ENCODE measurements around the gene KIAA2012. TPM values are rescaled to one million over a fixed set of nuclear protein-coding genes. Genes with fewer than 3 reads are reported as not detected.

The KIAA2012 gene
- total RNA-seq, 1 donor from 2014 or later = not detected

DNA sequence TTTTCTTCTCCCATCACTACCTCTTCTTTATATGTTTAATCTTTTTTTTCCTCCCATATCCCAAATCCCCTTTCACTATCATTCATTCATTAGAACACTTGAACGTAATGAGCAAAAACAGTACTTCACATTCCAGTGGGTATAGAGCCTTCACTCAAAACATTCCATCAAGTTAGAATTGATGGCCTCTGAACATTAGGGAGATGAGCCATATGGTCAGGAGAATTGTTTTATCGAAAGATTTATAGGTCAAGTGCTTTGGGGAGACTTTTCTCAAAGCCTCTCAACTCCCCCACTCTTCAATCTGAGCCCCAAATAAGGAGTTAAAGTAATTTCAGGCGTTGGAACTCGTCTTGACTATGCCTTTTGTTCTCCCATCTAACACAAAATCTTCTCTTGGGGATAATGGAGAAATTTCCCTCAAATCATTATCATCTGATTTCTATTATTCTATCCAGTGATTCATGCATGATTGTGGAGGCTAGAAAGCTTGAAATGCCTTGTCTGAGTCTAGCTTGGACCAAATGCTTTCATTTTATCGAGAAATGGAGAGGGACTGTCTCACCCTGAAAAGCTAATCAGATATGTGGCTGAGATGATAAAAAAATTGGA lies 79.2 kb downstream of the KIAA2012 start:
- ATAC-seq = no peak

DNA sequence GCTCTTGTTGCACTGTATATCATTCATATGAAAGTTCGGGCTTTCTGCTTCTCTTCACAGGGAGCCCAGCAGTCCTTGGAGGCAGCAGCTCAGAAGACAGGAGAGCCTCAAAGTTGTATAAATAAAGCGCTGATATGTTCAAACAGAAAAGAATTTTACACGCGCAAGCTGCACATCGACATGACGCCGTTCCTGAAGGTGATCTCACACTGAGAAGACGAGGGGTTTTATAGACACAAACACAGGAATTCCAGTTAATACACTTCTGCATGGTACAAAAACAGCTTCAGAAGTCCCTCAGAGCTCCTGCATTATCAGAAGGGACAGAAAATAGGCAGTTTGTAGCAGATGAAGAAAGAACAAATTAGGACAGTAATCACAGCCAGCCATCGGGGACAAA lies 81.6 kb downstream of the KIAA2012 start:
- ATAC-seq = no peak

GRCh38 chr2:202157211-202157990 lies 84.3 kb downstream of the KIAA2012 start:
- no peak for ATAC-seq

GRCh38 chr2:202158796-202159195 lies 85.7 kb downstream of the KIAA2012 start:
- ATAC-seq = no peak

GRCh38 chr2:202161151-202161835 lies 88.2 kb downstream of the KIAA2012 start:
- no peak for ATAC-seq

- ATAC-seq = no peak
These were observed 91.4 kb downstream of the KIAA2012 start for GRCh38 chr2:202164411-202164810.

GRCh38 chr2:202165208-202165607 lies 92.2 kb downstream of the KIAA2012 start:
- ATAC-seq = no peak

DNA sequence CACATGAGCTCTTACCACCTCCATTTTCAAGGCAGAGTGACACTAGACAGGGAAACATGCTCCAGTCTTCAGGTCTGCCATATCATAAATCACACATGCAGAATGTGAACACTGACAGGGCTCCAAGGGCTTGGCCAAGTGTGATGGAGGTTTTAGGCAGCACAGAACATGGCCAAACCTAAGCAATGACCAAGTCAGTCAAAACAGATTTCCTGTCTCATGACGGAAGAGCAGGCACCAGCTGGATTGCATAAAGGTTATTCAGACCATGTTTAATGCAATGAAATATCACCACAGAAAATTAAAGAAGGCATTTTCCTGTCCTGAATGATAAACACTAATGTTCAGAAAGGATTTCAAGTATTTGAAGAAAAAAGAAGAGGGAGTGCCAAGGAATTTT lies 92.9 kb downstream of the KIAA2012 start:
- no peak for ATAC-seq

- no peak for ATAC-seq
These were observed 96.1 kb downstream of the KIAA2012 start for GRCh38 chr2:202169131-202169530.

- ATAC-seq = no peak
These were observed 96.9 kb downstream of the KIAA2012 start for GRCh38 chr2:202169832-202170424.

DNA sequence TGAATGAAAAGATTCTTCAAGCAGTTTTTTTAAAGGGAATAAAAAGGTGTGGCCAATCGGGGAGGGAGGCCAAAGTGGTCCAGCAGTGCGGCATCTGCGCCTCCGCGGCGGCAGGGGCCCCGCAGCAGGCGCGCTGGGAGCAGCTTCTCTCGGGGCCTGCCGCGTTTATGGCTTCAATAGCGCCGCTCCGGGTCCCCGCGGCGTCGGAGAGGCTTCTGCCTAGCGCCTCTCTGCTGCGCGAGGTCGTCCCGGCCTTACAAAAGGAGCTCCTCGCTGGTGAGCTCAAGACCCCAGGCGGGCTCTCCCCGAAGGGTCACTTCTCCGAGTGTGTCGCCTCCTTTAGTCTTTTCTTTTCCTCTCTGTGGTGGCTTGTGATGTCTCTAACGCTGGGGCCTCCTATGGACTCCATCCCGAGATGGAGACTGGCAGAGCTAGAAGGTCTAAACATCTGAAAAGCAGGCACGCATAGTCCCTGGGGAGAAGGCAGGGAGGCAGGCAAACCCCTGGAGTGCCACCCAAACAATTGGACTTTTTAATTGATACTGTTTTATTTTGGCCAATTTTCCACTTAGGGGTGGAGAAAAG lies 98.3 kb downstream of the KIAA2012 start:
- no peak for ATAC-seq

DNA sequence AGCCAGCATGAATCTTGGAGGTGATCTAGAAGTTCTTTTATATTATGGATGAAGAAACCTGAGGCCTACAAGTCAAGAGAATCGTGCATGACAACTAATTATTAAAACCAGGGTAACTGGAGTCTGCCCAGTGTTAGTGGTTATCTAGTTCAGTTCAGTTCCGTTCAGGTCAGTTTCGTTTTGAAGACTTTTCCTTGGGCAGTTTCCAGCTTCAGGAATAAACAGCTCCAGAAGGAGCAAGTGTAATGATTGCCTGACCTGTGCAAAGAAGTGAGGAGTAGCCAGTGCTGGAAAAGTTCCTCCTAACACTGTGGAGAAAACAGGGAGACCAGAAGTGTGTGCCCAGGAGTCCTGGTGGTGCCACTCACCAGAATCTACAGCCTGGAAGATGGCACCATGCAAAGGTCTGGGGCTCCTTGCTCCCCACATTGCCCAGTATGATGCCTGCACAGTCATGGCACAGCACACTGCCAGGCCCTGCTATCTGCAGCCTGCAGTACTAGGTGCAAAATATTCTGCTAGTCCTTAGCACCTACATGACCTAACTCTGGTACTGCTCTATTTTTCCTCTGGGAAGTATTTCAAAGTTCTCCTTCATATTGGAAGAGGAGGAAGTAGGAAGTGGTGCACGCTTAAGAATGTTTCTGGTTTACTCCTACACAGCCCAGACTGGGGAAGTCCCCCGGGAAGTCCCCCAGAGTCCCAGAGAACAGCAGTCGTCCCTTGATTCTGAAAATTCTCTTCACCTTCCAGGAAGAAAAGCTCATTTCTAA lies 99.6 kb downstream of the KIAA2012 start:
- ATAC-seq = no peak

DNA sequence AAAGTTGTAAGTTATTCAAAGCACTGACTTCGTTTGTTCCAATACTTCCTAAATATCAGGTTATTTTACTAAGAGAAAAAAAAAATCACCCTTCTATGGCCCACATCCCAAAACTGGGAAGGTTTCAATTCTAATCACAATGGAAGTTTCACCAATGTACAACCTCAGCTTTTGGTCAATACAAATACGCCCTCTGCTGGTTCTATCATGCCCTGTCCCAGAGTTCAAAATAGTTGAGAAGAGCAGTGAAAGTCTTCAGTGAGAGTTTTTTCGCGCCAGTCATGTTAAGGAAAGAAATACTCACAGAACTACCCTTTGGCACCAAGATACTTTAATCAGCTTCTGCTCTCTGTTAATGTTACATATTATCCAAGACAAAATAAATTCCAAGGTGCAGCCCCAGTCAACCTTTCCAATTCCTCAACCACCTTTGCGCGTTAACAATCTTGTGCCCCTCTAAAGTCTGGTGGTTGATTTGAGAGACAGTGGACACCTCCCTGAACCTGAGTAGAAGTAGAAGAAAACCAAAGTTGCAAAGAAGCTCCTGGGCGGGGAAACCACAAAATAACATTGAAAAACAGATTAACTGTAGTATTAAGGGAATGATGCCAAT lies 105.4 kb downstream of the KIAA2012 start:
- ATAC-seq = peak; percentile 66

DNA sequence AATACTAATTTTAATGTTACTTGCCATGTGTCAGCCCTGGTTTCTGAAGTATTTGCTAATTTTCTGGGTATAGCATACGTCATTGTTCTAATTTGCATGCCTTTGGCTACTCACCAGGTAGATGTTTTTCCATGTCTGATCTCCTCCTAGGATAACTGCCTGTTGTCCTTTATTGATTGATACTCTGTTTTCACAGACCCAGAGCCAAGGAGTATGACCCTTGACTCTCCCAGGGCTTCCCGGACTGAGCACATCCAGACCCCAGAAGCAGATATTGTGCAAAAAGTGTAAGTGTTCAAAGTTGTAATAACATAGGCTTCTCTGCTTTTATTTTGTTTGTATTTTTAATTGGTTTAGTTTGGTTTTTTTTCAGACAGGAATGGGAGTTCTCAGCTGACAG lies 111.5 kb downstream of the KIAA2012 start:
- ATAC-seq = no peak

DNA sequence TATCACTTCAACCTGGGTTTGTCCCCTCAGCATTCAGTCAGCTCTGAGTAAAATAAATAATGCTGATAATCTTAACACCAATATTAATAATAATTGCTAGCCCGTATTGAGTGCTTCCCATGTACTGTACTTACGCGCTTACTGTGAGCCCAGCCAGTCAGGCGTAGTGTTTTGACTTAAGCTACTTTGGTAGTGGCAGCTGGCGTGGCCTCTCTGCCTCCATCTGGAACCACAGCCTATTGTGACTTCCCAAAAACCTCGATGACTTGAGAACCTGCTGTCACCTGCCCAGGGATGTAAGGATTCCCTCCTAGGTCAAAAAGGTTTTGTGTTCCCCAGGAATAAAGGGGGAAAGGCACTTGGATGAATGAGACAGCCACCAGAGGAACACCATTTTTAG lies 112.1 kb downstream of the KIAA2012 start:
- ATAC-seq = no peak

- ATAC-seq = no peak
These were observed 113.7 kb downstream of the KIAA2012 start for GRCh38 chr2:202186641-202187202.

DNA sequence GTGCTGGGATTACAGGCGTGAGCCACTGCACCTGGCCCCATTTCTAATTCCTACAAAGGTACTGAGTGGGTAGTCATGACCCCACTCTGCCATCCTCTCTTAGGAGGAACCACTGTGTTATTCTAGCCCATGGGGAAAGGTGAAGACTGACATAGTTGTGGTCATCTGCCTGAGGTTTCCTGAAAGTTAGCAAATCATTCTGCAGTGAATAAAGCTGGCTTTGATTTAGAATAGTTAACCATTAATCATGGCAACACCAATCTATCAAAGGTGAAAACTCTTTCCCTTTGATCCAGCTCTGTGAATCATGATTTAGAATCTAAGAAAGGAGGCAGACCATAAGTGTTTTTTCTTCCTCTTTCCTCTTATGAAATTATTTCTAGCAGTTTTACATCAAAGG lies 114.5 kb downstream of the KIAA2012 start:
- ATAC-seq = no peak

GRCh38 chr2:202193305-202193704 lies 120.2 kb downstream of the KIAA2012 start:
- no peak for ATAC-seq

DNA sequence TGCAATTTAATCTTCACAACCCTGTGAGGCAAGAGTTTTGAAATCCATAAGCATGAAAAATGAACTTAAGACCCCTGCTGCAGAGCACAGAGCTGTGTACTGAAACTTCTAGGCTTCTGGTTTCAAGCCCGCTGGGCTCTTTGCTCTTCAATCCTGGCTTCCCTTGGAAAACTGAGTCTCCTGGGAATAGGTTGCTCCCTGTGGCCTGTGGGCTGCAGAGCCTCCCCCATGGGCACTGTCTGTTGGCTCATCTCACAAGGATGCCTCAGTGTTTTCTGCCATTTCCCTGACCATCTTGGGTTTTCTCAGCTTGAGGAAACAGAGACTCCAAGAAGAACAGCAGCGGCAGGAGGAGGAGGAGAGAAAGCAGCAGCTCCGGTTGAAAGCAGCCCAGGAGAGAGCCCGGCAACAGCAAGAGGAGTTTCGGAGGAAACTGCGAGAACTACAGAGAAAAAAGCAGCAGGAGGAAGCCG lies 120.9 kb downstream of the KIAA2012 start:
- no peak for ATAC-seq

DNA sequence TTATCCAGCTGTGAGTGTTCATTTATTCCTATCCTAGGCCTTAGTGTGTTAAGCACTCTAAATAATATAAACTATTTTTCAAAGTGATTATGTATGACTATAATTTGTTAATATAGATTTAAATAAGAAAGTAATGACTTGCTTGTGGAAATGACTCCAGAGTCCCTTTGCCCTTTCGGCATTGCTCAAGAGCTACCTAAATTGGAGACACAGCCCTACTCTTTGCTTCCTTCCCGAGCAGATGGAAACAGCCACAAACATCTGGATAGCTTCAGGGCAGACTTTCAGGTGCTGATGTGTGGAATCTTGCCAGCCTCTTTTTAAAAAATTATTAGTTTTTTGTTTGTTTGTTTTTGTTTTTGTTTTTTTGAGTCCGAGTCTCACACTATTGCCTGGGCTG lies 121.4 kb downstream of the KIAA2012 start:
- no peak for ATAC-seq

- no peak for ATAC-seq
These were observed 123.7 kb downstream of the KIAA2012 start for GRCh38 chr2:202196727-202197126.
